ENCODE measurements around the gene GLT1D1.

GLT1D1 gene

DNA sequence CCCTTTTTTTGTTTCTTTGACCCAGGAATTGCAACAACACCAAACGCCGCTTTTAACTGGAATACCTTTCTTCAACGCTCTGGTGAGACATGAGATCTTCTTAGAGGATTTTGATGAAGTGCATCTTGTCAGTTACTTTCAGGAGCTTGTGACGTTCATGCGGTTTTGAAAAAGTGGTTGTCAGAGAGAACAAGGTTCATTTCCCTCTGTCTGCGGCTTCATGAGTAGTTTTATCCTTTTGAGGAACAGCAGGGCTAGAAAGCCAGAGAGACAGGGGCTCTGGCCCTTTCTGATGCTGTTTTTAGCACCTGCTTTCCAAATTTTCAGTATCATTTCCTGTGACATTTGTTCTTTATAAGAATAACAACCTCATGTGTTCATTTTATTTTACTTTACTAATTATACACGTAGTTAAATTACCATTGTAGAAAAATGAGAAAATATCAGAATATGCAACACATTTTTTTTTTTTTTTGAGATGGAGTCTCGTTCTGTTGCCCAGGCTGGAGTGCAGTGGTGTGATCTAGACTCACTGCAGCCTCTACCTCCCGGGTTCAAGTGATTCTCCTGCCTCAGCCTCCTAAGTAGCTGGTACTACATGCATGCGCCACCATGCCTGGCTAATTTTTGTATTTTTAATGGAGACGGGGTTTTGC is 61.8 kb downstream of the GLT1D1 start:
- DNase-seq (ENCODE audit: low spot score), result no peak

- DNase-seq (ENCODE audit: low spot score), result no peak
These were observed 63.1 kb downstream of the GLT1D1 start for GRCh38 chr12:128916425-128916824.

DNA sequence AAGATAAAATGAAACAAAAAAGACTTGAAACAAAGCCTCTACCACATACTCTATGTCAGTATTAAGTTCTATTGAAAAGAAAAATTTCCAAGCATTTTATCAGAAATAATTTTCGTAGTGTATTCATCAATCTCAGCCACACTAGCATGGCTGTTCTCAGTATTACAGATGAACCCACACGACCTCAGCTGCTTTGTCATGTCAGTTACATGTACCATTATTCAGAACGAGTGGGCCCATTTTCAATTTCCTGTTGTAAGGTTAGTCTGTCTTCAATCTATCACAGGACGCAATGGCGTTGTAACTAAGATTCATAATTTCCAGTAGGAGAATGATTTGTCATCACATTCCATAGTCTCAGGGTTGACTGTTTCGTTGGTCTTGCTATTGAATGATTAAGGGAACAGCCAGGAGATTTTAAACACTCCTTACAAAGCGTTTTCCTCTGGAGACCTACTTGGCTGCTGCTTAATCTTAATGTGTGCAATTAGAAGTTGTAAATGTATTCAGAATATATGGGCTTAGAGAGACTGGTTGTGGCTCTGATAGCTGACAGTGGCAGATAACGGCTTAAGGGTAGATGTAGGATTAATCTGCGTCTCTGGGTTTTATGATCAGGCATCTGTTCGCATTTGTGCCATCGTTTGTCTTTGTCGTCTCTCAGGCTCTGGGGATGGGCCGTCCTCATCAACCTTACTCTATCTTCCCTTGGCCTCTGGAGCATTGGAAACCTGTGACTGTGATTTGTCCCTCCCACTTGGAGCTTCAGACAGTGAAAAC is 65.4 kb downstream of the GLT1D1 start:
- no peak for DNase-seq (ENCODE audit: low spot score)

DNA sequence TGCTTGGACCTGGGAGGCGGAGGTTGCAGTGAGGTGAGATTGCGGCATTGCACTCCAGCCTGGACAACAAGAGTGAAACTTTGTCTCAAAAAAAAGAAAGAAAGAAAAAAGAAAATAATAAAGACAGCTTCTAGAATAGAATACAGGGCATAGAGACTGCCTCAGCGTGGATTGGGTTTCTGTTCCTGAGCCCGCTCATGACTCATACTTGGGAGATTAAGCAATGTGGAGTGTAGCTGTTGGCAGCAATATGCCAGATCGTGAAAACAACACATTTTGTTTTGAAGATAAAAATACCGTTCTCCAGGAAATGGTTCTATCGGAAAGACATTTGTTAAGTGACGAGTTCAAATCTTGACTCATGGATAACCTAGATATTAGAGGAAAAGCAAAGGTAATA is 67.2 kb downstream of the GLT1D1 start:
- DNase-seq (ENCODE audit: low spot score), result no peak

- no peak for DNase-seq (ENCODE audit: low spot score)
These were observed 75.1 kb downstream of the GLT1D1 start for GRCh38 chr12:128928361-128928760.

DNA sequence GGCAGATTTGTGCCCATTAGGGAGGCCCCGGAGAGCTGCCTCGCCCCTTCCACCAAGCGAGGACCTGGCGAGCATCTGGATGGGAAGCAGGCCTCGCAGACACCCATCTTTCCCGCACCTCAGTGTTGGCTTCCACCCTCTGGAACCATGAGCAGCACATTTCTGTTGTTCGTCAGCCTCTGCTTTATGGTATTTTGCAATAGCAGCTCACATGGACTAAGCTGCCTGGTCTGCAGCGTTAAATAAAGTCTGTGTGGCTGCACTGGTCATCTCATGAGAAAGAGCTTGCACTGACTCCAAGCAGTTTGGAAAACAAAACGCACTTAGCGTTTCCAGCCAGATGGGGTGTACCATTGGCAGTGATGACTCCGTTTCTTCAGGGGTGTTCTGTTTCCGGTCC is 75.8 kb downstream of the GLT1D1 start:
- no peak for DNase-seq (ENCODE audit: low spot score)

- DNase-seq (ENCODE audit: low spot score), result no peak
These were observed 77.3 kb downstream of the GLT1D1 start for GRCh38 chr12:128930606-128931005.

GRCh38 chr12:128932521-128932920 is 79.2 kb downstream of the GLT1D1 start:
- no peak for DNase-seq (ENCODE audit: low spot score)

GRCh38 chr12:128933039-128933438 is 79.8 kb downstream of the GLT1D1 start:
- DNase-seq (ENCODE audit: low spot score), result no peak

DNA sequence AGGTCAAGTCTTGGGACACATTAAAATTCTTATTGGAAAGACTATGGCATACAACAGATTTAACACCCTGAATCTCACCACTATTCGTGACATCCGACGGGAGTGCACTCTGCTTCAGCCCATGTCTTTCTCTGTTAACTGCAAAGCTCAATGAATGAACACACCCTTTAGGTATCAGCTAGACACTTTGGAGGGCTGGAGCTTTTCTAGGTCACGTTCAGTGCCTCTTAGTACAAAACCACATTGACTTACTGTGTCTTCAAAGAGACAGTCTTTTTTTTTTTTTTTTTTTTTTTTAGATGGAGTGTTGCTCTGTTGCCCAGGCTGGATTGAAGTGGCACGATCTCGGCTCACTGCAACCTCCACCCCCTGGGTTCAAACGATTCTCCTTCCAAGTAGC is 80.6 kb downstream of the GLT1D1 start:
- DNase-seq (ENCODE audit: low spot score), result no peak

- no peak for DNase-seq (ENCODE audit: low spot score)
These were observed 85.6 kb downstream of the GLT1D1 start for GRCh38 chr12:128938886-128939285.

DNA sequence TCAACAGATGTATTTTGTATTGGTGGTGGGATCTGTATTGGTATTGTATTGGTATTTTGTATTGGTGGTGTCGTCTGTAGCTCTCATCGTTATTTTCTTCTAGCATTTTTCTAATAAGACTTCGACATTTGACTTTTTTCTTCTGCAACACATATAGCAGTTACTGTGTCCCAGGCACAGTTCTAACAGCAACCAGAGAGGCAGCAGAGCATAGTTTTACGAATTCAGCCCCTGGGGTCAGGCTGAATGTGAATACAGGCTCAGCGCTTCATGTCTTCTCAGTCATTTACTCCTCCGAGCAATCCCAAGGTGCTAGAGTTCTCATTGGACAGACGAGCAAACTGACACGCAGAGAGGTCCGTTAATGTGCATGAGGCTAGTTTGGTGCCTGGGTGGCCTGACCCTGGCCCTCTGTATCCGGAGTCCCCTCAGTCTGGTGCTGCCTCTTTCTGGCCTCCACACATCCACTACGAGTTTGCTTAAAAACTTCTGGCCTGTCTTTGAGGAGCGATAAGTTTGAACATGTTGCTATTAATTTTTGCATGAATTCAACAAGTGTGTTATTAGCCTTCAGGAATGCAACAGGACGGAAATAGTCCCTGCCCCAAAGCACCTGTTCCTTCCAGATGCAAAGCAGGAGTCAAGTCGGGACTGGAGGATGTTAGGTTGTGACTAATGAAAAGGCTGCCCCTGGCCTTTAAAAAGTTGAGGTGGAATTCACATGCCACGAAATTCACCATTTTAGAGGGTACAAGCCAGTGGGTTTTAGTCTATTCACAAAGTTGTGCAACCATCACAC is 87.0 kb downstream of the GLT1D1 start:
- DNase-seq (ENCODE audit: low spot score), result no peak

DNA sequence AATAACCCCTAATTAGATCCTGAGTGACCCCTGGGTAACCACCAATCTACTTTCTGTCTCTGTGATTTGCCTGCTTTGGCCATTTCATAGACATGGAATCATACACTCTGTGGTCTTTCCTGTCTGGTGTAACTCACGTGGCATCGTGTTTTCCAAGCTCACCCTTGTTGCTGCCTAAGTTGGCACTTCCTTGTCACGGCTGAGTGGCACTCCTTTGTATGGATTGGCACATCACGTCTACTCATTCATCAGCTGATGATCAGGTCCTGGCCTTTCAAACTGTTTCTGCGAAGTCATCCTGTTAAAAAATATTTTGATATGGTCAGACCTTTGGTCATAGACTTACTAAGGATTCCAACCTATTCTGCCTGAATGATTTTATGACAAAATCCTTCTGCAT is 87.7 kb downstream of the GLT1D1 start:
- no peak for DNase-seq (ENCODE audit: low spot score)

- DNase-seq (ENCODE audit: low spot score), result no peak
These were observed 89.7 kb downstream of the GLT1D1 start for GRCh38 chr12:128942960-128943477.

GRCh38 chr12:128944956-128945355 is 91.7 kb downstream of the GLT1D1 start:
- no peak for DNase-seq (ENCODE audit: low spot score)

DNA sequence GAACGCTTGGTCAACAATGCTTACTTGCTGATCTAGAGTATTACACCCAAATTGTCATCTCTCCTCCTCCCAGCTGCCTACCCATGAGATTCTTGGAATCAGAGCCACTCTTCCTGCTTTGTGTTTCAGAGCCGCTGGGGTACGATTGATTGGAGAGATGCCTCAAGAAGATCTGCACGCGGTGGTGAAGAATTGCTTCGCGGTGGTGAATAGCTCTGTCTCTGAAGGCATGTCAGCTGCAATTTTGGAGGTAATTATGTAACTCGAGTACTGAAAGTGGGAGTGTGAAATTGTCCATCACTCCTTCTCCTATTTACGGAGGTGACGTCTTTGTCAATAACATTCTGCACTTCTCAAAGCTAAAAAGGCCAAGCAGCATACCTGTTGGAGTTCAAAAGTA is 93.9 kb downstream of the GLT1D1 start:
- no peak for DNase-seq (ENCODE audit: low spot score)

DNA sequence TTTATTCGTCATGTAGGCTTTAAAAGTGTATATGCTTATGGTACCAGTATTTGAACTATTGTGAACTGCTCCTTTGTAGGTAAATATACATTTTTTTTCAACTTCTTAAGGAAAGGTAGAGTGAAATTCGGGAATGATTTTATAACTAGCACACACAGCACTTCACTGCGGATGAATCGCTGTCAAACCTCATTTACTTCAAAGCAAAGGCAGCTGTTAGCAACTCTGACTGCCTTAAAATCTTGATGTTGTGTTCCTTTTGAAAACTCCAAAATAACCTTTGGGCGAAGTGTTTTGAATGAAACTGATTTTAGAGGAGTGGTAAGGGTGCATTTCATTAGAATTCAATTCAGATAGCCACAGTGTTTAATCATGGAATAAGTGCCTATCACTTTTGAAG is 95.8 kb downstream of the GLT1D1 start:
- DNase-seq (ENCODE audit: low spot score), result no peak

DNA sequence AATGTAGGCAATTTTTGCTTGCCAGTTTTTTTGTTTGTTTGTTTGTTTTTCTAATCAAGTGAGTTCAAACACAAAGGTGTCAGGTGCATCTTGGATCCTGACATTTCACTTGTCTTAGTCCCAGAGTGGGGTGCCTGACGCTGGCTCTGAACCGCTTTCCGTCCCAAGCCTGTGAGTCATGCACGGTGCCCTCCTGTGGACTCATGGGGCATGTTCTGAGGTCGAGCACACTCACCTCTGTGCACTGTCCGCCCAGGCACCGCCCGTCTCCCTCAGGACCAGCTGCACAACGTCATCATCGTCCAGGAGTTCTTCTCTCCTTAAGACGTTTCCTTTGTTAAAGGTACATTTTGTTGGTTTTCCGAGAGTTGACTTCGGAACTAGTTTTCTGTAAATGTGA is 98.2 kb downstream of the GLT1D1 start:
- no peak for DNase-seq (ENCODE audit: low spot score)

- no peak for DNase-seq (ENCODE audit: low spot score)
These were observed 103.5 kb downstream of the GLT1D1 start for GRCh38 chr12:128956755-128957154.

DNA sequence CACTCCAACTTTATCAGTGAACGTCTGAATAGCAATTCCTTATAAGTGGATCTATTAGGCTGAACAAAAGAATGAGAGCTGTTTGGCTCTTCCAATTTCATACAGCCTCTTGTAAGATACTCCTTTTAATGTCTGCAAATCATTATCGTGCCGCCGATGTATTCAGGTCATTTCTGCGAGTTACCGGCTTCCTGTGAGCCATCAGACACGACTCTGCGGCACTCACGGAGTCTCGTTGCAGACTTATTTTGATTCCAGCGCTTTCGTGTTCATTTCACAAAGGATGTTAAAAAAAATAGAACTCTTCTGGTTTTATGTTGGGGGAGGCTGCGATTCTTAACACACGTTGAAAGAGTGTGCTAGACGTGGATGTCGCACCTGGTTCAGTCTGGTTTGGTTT is 106.6 kb downstream of the GLT1D1 start:
- DNase-seq (ENCODE audit: low spot score), result no peak

DNA sequence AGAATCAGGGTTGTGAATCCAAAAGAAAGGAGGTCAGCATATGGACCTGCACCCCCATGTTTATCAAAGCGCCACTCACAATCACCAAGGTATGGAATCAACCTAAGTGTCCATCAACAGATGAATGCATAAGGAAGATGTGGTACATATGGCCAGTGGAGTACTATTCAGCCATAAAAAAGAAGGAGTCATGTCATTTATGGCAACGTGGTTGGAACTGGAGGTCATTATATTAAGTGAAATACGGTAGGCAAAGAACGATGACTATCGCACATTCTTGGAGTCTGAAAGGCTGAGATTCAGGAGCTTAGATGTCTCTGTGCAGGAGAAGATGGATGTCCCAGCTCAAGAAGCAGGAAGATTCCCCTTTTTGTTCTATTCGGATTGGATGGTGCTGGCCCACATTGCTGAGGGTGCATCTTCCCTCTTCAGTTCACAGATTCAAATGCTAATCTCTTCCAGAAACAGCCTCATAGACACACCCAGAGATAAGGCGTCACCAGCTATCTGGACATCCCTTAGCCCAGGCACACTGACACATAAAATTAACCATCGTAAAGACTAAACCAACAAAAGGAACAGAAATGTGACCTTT is 108.1 kb downstream of the GLT1D1 start:
- no peak for DNase-seq (ENCODE audit: low spot score)

- no peak for DNase-seq (ENCODE audit: low spot score)
These were observed 108.7 kb downstream of the GLT1D1 start for GRCh38 chr12:128961957-128962356.
